Transverse colon (tissue), 3 donors: ENCODE results near the gene MRPL55.

Source experiments
- POLR2A ChIP-seq: fragments of 450-650 bp; IDR thresholded peaks from one replicate; pipeline ENCODE4 v1.6.1; 2016; ENCODE audit warnings: antibody characterized with exemption, mild to moderate bottlenecking, moderate library complexity
- TF ChIP-seq, protein P1 (sequence below), 5 experiments: fragments of 200-600 bp in 3 of 5; fragments of 450-650 bp in 2 of 5; sonication (generic) in 3 of 5; IDR thresholded peaks; 1 replicate in 2 of 5; 2 replicates in 3 of 5; pipeline ENCODE4 v1.5.1; 2016 to 2017; ENCODE audit warnings: antibody characterized with exemption in 5 of 5, inconsistent platforms in 3 of 5, mild to moderate bottlenecking in 2 of 5, moderate library complexity in 1 of 5

- no peak for TF ChIP-seq POLR2A
- TF ChIP-seq, protein P1, sequence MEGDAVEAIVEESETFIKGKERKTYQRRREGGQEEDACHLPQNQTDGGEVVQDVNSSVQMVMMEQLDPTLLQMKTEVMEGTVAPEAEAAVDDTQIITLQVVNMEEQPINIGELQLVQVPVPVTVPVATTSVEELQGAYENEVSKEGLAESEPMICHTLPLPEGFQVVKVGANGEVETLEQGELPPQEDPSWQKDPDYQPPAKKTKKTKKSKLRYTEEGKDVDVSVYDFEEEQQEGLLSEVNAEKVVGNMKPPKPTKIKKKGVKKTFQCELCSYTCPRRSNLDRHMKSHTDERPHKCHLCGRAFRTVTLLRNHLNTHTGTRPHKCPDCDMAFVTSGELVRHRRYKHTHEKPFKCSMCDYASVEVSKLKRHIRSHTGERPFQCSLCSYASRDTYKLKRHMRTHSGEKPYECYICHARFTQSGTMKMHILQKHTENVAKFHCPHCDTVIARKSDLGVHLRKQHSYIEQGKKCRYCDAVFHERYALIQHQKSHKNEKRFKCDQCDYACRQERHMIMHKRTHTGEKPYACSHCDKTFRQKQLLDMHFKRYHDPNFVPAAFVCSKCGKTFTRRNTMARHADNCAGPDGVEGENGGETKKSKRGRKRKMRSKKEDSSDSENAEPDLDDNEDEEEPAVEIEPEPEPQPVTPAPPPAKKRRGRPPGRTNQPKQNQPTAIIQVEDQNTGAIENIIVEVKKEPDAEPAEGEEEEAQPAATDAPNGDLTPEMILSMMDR (IDR thresholded peaks at IDR 0.05): no peak
Measured at GRCh38 chr1:228095938-228096337, 13.2 kb downstream of the MRPL55 start.
